Activated CD4-positive, alpha-beta T cell treated with anti-CD3 and anti-CD28 coated beads, Interleukin-2, amount 10 ng/mL, durations not matched to agents 7 days and 5 days (primary cell): Measurements from ENCODE around the gene LSAMP. TPM values are rescaled to one million over a fixed set of nuclear protein-coding genes. Genes with fewer than 3 reads are reported as not detected.

Source experiments
- CTCF ChIA-PET: fragments of 350-600 bp; sonication (Branson Sonifier 250); formaldehyde crosslinking; loops from one replicate; lab custom pipeline; 2021; ENCODE audit warnings: antibody characterized with exemption; lab: Charles Lee
- POLR2A ChIA-PET: fragments of 350-600 bp; sonication (Branson Sonifier 250); formaldehyde crosslinking; loops from one replicate; lab custom pipeline; 2021; ENCODE audit warnings: antibody characterized with exemption; lab: Charles Lee
- DNase-seq: peaks from one replicate; pipeline ENCODE4 v3.0.0-alpha.2; 2020
- H3K27ac Mint-ChIP-seq: one replicate; pipeline ENCODE4 v1.8.0; 2021; ENCODE audit warnings: mild to moderate bottlenecking, moderate library complexity, mixed read lengths
- H3K27me3 Mint-ChIP-seq: one replicate; pipeline ENCODE4 v1.8.0; 2021; ENCODE audit warnings: mixed read lengths
- H3K36me3 Mint-ChIP-seq: one replicate; pipeline ENCODE4 v1.8.0; 2021; ENCODE audit warnings: low read depth, mixed read lengths
- H3K4me1 Mint-ChIP-seq: one replicate; pipeline ENCODE4 v1.8.0; 2021; ENCODE audit warnings: mixed read lengths
- H3K4me3 Mint-ChIP-seq: one replicate; pipeline ENCODE4 v1.8.0; 2021; ENCODE audit warnings: mild to moderate bottlenecking, moderate library complexity, mixed read lengths
- H3K9me3 Mint-ChIP-seq: one replicate; pipeline ENCODE4 v1.8.0; 2021; ENCODE audit warnings: mixed read lengths
- total RNA-seq, 2 experiments: library from RNA; stranded (reverse); gene quantifications; one replicate each; pipeline ENCODE4 v1.2.3, GENCODE V29; 2021

Gene LSAMP
- total RNA-seq, 2 experiments from 2014 or later, result not detected

DNA sequence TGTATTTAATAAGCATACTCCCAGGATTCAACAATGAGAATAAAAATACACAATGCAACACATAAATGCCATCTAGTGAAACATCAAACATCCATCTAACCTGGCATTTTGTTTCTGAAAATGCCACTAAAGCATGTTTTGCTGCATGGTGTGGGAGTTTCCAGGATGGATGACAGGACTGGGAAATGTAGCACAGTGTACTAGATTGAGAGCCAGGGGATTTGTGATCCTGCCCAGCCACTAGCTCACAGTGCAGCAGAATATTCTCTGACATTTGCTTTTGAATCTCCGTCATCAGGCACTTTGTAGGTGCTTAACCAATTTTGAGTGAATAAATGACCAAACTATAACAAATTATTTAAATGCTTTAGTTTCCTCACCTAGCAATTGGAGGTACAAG is 417.1 kb downstream of the LSAMP start:
- ChIA-PET POLR2A (no interaction called here), CTCF (no interaction called here)
- no peaks in the 10 kb centered on the region for H3K4me1 Mint-ChIP-seq
- no peaks in the 10 kb centered on the region for H3K9me3 Mint-ChIP-seq
- H3K36me3 Mint-ChIP-seq, result no peaks in the 10 kb centered on the region
- H3K27ac Mint-ChIP-seq, result no peak overlapping the region
- DNase-seq, result no peak
- H3K4me3 Mint-ChIP-seq, result no peak overlapping the region
- no peaks in the 10 kb centered on the region for H3K27me3 Mint-ChIP-seq

DNA sequence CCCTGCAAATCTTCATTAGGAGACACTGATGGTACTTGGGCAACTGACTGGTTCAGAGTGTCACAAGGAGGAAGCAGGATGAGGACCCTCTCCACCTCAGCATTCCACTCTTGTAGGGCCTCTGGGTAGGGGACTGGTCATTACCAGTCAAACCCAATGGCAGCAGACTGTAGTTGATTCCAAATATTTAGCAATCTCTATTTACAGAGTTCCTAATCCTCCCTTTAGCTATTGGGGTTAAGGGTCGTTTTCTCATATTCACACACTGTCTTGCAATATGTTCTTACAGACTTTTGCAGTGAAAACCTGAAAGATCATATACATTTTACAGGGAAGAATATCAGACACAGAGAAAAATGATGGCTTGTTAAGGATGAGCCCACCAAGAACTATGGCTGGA is 424.3 kb downstream of the LSAMP start:
- Mint-ChIP-seq H3K36me3 (no peaks in the 10 kb centered on the region), H3K27ac (no peak overlapping the region)

DNA sequence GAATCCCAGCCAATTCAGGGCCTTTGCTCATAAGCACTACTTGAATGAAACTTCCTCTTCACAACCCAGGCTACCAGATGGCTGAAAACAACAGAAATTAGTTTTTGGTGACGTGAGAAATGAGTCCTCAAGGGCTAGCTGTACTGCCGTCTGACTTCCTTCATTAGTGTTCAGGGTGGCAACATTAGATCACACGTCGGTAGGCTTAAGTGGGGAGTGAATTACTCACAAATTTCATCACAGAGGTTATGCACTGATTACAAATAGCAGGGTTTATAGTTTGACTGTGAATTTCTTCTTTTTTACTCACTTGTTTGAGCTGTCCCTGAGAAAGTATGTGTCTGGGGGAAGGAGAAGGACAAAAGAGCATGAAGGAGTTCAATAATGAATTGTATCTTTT is 424.8 kb downstream of the LSAMP start:
- no peak overlapping the region for H3K4me3 Mint-ChIP-seq
- H3K36me3 Mint-ChIP-seq, result no peaks in the 10 kb centered on the region
- ChIA-PET CTCF (no interaction called here), POLR2A (no interaction called here)
- no peaks in the 10 kb centered on the region for H3K4me1 Mint-ChIP-seq
- H3K27me3 Mint-ChIP-seq, result no peaks in the 10 kb centered on the region
- H3K27ac Mint-ChIP-seq, result no peak overlapping the region
- H3K9me3 Mint-ChIP-seq, result no peaks in the 10 kb centered on the region
- no peak for DNase-seq

More for the DNA sequence above, 424.3 kb downstream of the LSAMP start:
- DNase-seq, result no peak
- no peaks in the 10 kb centered on the region for H3K9me3 Mint-ChIP-seq
- no peaks in the 10 kb centered on the region for H3K4me1 Mint-ChIP-seq
- CTCF ChIA-PET, result no interaction called here
- POLR2A ChIA-PET, result no interaction called here
- no peaks in the 10 kb centered on the region for H3K27me3 Mint-ChIP-seq
- H3K4me3 Mint-ChIP-seq, result no peak overlapping the region

DNA sequence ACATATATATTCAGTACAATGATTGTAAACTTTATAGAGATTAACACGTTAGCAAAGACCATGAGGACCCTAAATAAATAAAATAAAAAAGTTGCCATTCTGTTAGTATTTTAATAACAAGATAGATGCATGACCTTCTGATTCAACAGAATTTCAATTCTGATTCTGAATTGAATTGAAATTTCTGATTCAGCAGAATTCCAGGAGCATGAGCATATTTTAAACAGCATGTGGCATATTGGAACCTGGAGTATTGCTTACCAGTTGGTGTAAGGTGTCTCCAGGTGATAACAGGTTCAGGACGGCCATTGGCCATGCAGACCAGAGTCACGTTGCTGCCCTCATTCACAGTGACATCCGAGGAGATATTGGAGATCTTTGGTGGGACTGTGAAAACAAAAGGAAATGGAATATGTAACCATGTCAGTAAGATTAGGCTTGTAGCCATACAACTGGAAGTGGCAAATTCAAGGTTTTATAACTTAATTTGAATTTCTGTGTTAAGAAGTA is 426.0 kb downstream of the LSAMP start:
- H3K4me3 Mint-ChIP-seq, result no peak overlapping the region
- no peak overlapping the region for H3K27ac Mint-ChIP-seq
- no peak for DNase-seq
- POLR2A ChIA-PET, result no interaction called here
- CTCF ChIA-PET, result no interaction called here
- no peaks in the 10 kb centered on the region for H3K36me3 Mint-ChIP-seq
- H3K9me3 Mint-ChIP-seq, result no peaks in the 10 kb centered on the region
- no peaks in the 10 kb centered on the region for H3K27me3 Mint-ChIP-seq
- H3K4me1 Mint-ChIP-seq, result no peaks in the 10 kb centered on the region

DNA sequence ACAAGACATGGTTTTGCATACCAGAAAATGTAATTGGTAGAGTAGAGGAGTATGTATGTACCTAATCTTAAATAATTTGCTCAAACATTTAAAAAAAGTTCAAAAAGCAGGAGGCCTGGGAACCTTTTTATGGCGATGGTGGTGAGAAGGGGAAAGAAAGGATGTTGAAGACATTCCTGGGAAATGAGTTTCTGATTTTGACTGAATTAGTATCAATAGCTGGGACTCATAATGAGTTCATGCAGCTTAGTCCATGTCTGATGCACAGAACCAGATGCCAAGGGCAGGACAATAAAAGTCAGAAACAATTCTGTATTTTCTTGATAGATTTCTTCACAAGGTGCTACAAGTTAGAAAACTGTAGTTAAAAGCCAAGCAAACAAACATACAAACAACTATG is 426.6 kb downstream of the LSAMP start:
- Mint-ChIP-seq H3K36me3 (no peaks in the 10 kb centered on the region), H3K9me3 (no peaks in the 10 kb centered on the region), H3K27me3 (no peaks in the 10 kb centered on the region), H3K4me1 (no peaks in the 10 kb centered on the region), H3K27ac (no peak overlapping the region), H3K4me3 (no peak overlapping the region)
- ChIA-PET CTCF (no interaction called here), POLR2A (no interaction called here)
- DNase-seq, result no peak

DNA sequence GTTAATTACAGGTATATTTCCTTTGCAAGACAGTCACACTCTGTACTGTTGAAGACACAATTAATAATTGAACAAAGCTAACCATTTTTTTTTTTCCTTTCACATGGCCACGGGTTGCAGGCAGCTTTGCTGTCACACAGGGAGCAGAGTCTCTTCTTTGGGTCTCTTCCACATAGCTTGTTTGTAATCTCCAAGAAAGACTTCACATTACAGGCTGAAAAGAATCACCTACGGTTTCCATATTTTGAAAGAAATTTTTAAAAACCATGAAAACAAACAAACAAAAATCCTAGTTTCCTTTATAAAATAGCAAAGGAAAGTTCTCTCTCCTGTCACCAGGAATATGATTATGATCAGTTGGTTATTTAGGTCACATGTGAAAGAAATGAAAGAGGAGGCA is 429.4 kb downstream of the LSAMP start:
- Mint-ChIP-seq H3K27me3 (no peaks in the 10 kb centered on the region), H3K27ac (no peak overlapping the region), H3K36me3 (no peaks in the 10 kb centered on the region), H3K9me3 (no peaks in the 10 kb centered on the region), H3K4me1 (no peaks in the 10 kb centered on the region), H3K4me3 (no peak overlapping the region)
- ChIA-PET CTCF (no interaction called here), POLR2A (no interaction called here)
- DNase-seq, result no peak

DNA sequence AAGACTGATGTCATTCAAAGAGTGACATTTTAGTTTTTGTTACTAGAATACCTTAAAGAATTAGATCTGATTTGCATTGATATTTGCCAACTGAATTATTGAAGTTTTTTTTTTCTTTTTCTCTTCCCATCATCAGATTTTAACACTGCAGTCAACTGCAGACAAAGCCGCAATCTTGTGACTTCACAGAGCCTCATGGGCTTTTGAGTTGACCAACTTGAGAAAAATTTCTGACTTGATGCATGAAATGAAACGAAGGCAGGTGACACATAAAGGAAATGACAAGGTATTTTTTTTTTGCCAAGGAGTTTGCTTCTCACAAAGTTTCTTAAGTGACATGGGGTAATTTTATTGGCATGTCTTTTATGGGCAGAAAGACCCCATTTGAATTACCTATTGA is 438.3 kb downstream of the LSAMP start:
- CTCF ChIA-PET, result no interaction called here
- Mint-ChIP-seq H3K9me3 (no peaks in the 10 kb centered on the region), H3K4me3 (no peak overlapping the region), H3K27ac (no peak overlapping the region), H3K27me3 (no peaks in the 10 kb centered on the region), H3K36me3 (no peaks in the 10 kb centered on the region), H3K4me1 (no peaks in the 10 kb centered on the region)
- POLR2A ChIA-PET, result no interaction called here
- DNase-seq, result no peak

DNA sequence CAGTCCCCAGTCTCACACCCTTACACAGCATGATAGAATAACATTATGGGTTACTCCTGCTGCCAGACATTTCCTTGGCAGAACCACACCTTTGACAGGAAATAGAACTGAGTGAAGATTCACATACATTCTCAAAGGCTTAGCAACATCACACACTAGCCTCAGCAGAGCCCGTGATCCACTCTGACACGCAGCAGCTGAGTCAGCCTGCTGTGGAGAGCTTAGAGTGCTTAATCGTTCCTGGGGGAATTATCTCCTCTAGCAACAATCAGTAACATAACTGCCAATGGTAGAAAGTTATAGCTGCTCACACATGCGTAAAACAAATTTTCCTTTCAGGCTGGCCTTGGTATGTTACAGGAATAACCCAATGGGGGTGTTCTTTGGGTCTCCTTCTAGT is 439.9 kb downstream of the LSAMP start:
- no peaks in the 10 kb centered on the region for H3K9me3 Mint-ChIP-seq
- no peaks in the 10 kb centered on the region for H3K36me3 Mint-ChIP-seq
- H3K27ac Mint-ChIP-seq, result no peak overlapping the region
- ChIA-PET POLR2A (no interaction called here), CTCF (no interaction called here)
- H3K4me3 Mint-ChIP-seq, result no peak overlapping the region
- H3K4me1 Mint-ChIP-seq, result no peaks in the 10 kb centered on the region
- no peaks in the 10 kb centered on the region for H3K27me3 Mint-ChIP-seq
- DNase-seq, result no peak

DNA sequence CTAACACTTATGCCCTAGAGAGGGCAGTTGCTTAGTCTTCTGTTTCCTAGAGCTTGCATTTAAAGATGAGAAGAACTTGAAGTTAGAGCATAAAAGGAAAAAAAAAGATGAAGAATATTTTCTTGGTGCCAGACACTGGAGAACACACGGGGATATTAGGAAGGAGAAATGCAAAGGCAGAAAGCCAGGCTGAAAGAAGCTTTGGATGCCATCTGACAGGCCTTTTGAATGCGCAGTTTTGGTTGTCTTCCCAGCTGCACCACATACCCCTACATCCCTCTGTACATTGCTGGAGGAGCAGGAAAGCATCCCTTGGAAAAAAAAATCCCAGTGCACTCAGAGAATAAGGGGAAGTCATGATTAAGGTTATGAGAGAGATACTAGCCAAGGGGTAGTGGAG is 443.1 kb downstream of the LSAMP start:
- DNase-seq, result no peak
- Mint-ChIP-seq H3K4me3 (no peak overlapping the region), H3K4me1 (no peaks in the 10 kb centered on the region), H3K27ac (no peak overlapping the region), H3K9me3 (no peaks in the 10 kb centered on the region), H3K27me3 (no peaks in the 10 kb centered on the region), H3K36me3 (no peaks in the 10 kb centered on the region)
- CTCF ChIA-PET, result no interaction called here
- POLR2A ChIA-PET, result no interaction called here

DNA sequence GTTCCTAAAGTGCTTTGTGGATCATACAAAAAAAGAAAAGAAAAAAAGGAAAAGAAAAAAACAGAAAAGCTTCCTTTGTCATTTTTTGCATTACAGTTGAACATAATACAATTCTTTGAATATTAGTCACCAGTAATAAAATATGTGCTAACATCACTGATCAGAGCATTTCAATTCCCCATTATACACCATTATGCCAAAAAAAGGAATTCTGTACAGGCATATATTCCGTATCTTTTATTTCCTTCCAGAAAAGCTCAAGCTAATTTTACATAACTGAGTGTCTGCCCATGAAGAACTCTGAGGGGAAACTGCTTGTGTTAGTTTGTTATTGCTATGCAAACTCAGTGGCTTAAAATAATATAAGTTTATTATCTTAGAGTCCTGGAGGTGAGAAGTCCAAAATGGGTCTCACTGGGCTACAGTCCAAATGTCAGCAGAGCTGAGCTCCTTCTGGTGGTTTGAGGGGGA is 444.1 kb downstream of the LSAMP start:
- CTCF ChIA-PET, result no interaction called here
- no peaks in the 10 kb centered on the region for H3K27me3 Mint-ChIP-seq
- H3K4me1 Mint-ChIP-seq, result no peaks in the 10 kb centered on the region
- no peaks in the 10 kb centered on the region for H3K9me3 Mint-ChIP-seq
- POLR2A ChIA-PET, result no interaction called here
- H3K36me3 Mint-ChIP-seq, result no peaks in the 10 kb centered on the region
- H3K4me3 Mint-ChIP-seq, result no peak overlapping the region
- no peak for DNase-seq
- no peak overlapping the region for H3K27ac Mint-ChIP-seq

DNA sequence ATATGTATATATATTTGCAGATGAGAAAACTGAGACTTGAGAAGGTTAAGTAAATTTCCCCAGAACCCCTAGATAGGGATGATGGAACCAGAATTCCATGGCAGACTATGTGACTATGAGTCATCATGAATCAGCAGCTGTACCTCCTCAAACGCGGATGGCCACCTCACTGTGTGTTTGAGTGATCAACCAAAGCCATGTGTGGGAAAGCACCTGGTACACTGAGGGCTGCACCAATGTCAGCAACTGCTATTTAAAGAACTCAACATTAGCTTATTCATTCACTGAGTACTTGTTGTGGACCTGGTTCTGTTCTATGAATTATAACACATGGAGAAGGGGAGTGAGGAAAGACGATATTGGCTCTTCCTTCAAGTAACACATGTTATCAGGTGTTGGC is 445.0 kb downstream of the LSAMP start:
- POLR2A ChIA-PET, result no interaction called here
- no peak for DNase-seq
- Mint-ChIP-seq H3K36me3 (no peaks in the 10 kb centered on the region), H3K27me3 (no peaks in the 10 kb centered on the region), H3K4me1 (no peaks in the 10 kb centered on the region), H3K27ac (no peak overlapping the region), H3K4me3 (no peak overlapping the region), H3K9me3 (no peaks in the 10 kb centered on the region)
- CTCF ChIA-PET, result no interaction called here

DNA sequence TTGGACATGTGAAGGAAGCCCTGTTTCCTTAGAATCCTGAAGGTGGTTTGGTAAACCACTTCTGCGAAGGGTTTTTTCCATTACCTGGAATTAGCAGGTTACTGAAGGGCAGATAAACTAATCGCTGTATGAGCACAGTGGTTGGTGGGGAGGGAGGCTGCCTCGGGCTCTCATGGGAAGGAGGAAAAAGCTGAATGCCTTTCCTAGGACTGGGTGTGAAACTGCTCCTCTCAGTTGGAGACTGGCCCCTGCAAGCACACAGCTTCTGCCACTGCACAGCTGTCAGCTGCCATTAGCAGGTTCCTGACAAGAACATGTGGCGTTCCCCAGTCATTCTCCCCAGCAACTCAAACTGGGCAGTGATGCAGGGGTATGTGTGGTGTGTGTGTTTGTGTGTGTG is 445.7 kb downstream of the LSAMP start:
- H3K9me3 Mint-ChIP-seq, result no peaks in the 10 kb centered on the region
- H3K36me3 Mint-ChIP-seq, result no peaks in the 10 kb centered on the region
- DNase-seq, result no peak
- POLR2A ChIA-PET, result no interaction called here
- H3K4me3 Mint-ChIP-seq, result no peak overlapping the region
- no peaks in the 10 kb centered on the region for H3K4me1 Mint-ChIP-seq
- no peaks in the 10 kb centered on the region for H3K27me3 Mint-ChIP-seq
- CTCF ChIA-PET, result no interaction called here
- H3K27ac Mint-ChIP-seq, result no peak overlapping the region

DNA sequence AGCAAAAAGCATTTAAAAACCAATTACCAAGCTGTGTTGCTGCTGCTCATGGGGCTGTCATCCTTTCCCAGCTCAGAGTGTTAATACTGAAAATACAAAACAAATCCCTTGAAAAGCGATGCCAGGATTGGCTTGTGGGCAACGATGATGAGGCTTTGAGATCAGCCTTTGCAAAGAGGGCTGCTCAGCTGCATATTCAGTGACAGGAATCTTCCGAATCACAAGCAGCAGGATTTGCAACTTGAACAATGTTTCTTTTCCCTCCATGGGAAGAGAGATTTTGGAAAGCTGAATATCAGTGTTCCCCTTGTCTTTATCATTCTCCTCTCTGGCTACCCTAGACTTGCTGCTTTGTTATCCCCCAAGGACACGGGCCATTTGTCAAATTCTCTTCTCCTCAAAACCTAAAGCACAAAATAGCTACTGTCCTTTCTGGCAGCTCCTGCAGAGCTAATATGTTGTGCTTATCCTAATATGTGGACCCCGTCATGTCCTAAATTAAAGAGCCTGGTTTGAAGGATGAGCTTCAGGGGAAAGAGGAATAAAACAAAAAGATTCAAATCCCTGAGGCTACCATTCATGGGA is 446.2 kb downstream of the LSAMP start:
- Mint-ChIP-seq H3K36me3 (no peaks in the 10 kb centered on the region), H3K27me3 (no peaks in the 10 kb centered on the region), H3K9me3 (no peaks in the 10 kb centered on the region), H3K27ac (no peak overlapping the region), H3K4me1 (no peaks in the 10 kb centered on the region), H3K4me3 (no peak overlapping the region)
- CTCF ChIA-PET, result no interaction called here
- POLR2A ChIA-PET, result no interaction called here
- DNase-seq, result no peak

DNA sequence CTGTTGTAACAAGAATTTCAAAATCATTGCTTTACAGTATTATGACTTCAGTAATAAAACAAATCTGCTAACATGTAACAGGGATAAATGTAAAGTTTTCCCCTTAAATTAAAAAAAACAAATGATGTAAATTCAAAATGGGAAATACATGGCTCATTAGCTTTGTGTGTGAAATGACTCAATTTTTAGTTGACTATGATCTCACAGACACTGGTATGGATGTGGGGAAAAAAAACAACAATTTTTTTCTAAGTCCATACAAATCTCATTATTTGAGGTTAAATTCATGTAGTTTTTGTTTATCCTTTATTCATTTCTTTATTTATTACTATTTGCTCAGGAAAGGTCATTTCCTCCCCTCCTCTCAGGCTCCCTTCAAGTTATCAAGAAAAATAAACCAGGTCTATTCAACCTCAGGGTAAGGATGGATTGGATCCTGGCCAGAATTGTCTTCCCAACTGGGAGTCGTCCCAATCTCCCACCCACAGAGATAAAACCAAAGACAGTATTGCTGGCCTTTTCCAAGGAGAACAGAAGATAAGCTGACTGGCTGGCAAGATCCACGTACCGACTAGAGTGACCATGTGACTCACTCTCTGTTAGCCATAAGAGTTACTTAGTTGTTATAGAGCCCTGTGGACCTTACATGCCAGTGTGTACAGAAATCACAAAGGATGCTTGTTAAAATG is 448.7 kb downstream of the LSAMP start:
- peaks cover 2% of the 10 kb centered on the region for H3K27me3 Mint-ChIP-seq
- H3K4me1 Mint-ChIP-seq, result no peaks in the 10 kb centered on the region
- H3K9me3 Mint-ChIP-seq, result no peaks in the 10 kb centered on the region
- POLR2A ChIA-PET, result no interaction called here
- H3K36me3 Mint-ChIP-seq, result no peaks in the 10 kb centered on the region
- H3K27ac Mint-ChIP-seq, result no peak overlapping the region
- H3K4me3 Mint-ChIP-seq, result no peak overlapping the region
- CTCF ChIA-PET, result no interaction called here
- DNase-seq, result no peak
